Colonic mucosa (tissue), 4 donors: Measurements from ENCODE around the gene C1QL1. TPM values are rescaled to one million over a fixed set of nuclear protein-coding genes. Genes with fewer than 3 reads are reported as not detected.

Experiments
- DNase-seq: peaks from one replicate; pipeline ENCODE4 v3.0.0-alpha.2; 2020
- H3K27ac ChIP-seq: fragments of 200-600 bp; one replicate; pipeline ENCODE4 v1.8.0; 2021
- H3K27me3 ChIP-seq: fragments of 200-600 bp; one replicate; pipeline ENCODE4 v1.8.0; 2021
- H3K36me3 ChIP-seq: fragments of 200-600 bp; one replicate; pipeline ENCODE4 v1.8.0; 2021
- H3K4me1 ChIP-seq: fragments of 200-600 bp; one replicate; pipeline ENCODE4 v1.8.0; 2021; ENCODE audit warnings: mild to moderate bottlenecking
- H3K4me3 ChIP-seq: fragments of 200-600 bp; one replicate; pipeline ENCODE4 v1.8.0; 2021
- H3K9ac ChIP-seq, 2 donors: one replicate each; pipeline ENCODE4 v1.7.0; 2013; ENCODE audit warnings: control low read depth in 2 of 2, low read depth in 2 of 2, low read length in 2 of 2
- H3K9me3 ChIP-seq: fragments of 200-600 bp; one replicate; pipeline ENCODE4 v1.8.0; 2021
- intact Hi-C: fragments of 100-400 bp; cut with DNase I; formaldehyde crosslinking; loops from one replicate; pipeline ENCODE4 v1.14.1; 2022
- total RNA-seq, 2 donors: library from RNA; stranded (reverse); fragmentation: NEBNext Ultra II Directional in 1 of 2; extraction: Animal tissue kit (Norgen Biotek cat#: 25700) in 1 of 2; gene quantifications; one replicate each; pipeline ENCODE4 v1.2.1, GENCODE V29; 2021
- TF ChIP-seq, protein P1 (sequence below): fragments of 200-600 bp; IDR thresholded peaks from one replicate; pipeline ENCODE4 v1.8.0; 2022; ENCODE audit warnings: antibody characterized with exemption, mild to moderate bottlenecking
- donor health status: healthy.
- donor health status: DM: no; HTN: no; CAD: no.
- donor health status: DM: no; HTN: no; CAD: no.

The C1QL1 gene
- total RNA-seq, 2 donors from 2014 or later = 1.2 to 1.9 TPM

- no peaks in the 10 kb centered on the region for H3K36me3 ChIP-seq
- DNase-seq = no peak
- no peaks in the 10 kb centered on the region for H3K9me3 ChIP-seq
- H3K4me3 ChIP-seq = no peak overlapping the region
- intact Hi-C loops = no loop called here
- no peak overlapping the region for H3K27ac ChIP-seq
- H3K4me1 ChIP-seq = peaks cover 5% of the 10 kb centered on the region
- no peak overlapping the region for H3K9ac ChIP-seq
- peaks cover 12% of the 10 kb centered on the region for H3K27me3 ChIP-seq
- TF ChIP-seq, protein P1, sequence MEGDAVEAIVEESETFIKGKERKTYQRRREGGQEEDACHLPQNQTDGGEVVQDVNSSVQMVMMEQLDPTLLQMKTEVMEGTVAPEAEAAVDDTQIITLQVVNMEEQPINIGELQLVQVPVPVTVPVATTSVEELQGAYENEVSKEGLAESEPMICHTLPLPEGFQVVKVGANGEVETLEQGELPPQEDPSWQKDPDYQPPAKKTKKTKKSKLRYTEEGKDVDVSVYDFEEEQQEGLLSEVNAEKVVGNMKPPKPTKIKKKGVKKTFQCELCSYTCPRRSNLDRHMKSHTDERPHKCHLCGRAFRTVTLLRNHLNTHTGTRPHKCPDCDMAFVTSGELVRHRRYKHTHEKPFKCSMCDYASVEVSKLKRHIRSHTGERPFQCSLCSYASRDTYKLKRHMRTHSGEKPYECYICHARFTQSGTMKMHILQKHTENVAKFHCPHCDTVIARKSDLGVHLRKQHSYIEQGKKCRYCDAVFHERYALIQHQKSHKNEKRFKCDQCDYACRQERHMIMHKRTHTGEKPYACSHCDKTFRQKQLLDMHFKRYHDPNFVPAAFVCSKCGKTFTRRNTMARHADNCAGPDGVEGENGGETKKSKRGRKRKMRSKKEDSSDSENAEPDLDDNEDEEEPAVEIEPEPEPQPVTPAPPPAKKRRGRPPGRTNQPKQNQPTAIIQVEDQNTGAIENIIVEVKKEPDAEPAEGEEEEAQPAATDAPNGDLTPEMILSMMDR = no peak
Measured at GRCh38 chr17:44956998-44957981, 10.8 kb downstream of the C1QL1 start.

GRCh38 chr17:44955674-44956425, 12.3 kb downstream of the C1QL1 start:
- Histone ChIP-seq H3K27ac (no peak overlapping the region), H3K9me3 (no peaks in the 10 kb centered on the region), H3K27me3 (peaks cover 12% of the 10 kb centered on the region), H3K4me1 (peaks cover 5% of the 10 kb centered on the region), H3K4me3 (no peak overlapping the region), H3K36me3 (no peaks in the 10 kb centered on the region), H3K9ac (no peak overlapping the region)
- intact Hi-C loops = no loop called here
- DNase-seq = no peak
- TF ChIP-seq, protein P1 = no peak

- Histone ChIP-seq H3K9me3 (no peaks in the 10 kb centered on the region), H3K4me3 (no peak overlapping the region), H3K27me3 (no peaks in the 10 kb centered on the region), H3K36me3 (no peaks in the 10 kb centered on the region), H3K4me1 (no peaks in the 10 kb centered on the region), H3K27ac (no peak overlapping the region), H3K9ac (no peak overlapping the region)
- TF ChIP-seq, protein P1 = no peak
- intact Hi-C loops = no loop called here
- DNase-seq = no peak
Measured at GRCh38 chr17:44952946-44953475, 15.1 kb downstream of the C1QL1 start.

GRCh38 chr17:44948315-44948795, 19.7 kb downstream of the C1QL1 start:
- no peak for DNase-seq
- no peaks in the 10 kb centered on the region for H3K9me3 ChIP-seq
- no peak overlapping the region for H3K27ac ChIP-seq

More at GRCh38 chr17:44948315-44948795, 19.7 kb downstream of the C1QL1 start:
- TF ChIP-seq, protein P1 = no peak
- intact Hi-C loops = no loop called here
- Histone ChIP-seq H3K36me3 (no peaks in the 10 kb centered on the region), H3K27me3 (no peaks in the 10 kb centered on the region), H3K4me3 (peak overlapping the region; percentile 78), H3K4me1 (no peaks in the 10 kb centered on the region), H3K9ac (peak overlapping the region; percentile 67 to 76)
